Esophagus muscularis mucosa (tissue), 4 donors: ENCODE measurements around the gene NAAA. TPM values are rescaled to one million over a fixed set of nuclear protein-coding genes. Genes with fewer than 3 reads are reported as not detected.
"Not testable (repeated sequence)": the region's sequence is repeated elsewhere in the genome, so short reads cannot be mapped to it uniquely, and the experiment has no call there.

ENCODE experiments used
- DNase-seq: peaks from one replicate; pipeline ENCODE4 v3.0.0-alpha.2; 2017; ENCODE audit errors: extremely low spot score
- H3K27ac ChIP-seq, 4 donors: fragments of 200-600 bp; sonication (generic); replicated peaks in 1 of 4; 1 replicate in 3 of 4; 2 replicates in 1 of 4; pipeline ENCODE4 v1.5.1; 2016 to 2019; ENCODE audit warnings: mild to moderate bottlenecking in 1 of 4
- H3K27me3 ChIP-seq, 4 donors: fragments of 200-600 bp; sonication (generic); one replicate each; pipeline versions ENCODE4 v1.5.1 to v1.6.0; 2016 to 2019
- H3K36me3 ChIP-seq, 4 donors: fragments of 200-600 bp; sonication (generic); one replicate each; pipeline ENCODE4 v1.5.1; 2016 to 2019
- H3K4me1 ChIP-seq, 4 donors: fragments of 200-600 bp; sonication (generic); one replicate each; pipeline ENCODE4 v1.5.1; 2016 to 2019
- H3K4me3 ChIP-seq, 4 donors: fragments of 200-600 bp; sonication (generic); 1 replicate in 2 of 4; 2 replicates in 2 of 4; pipeline ENCODE4 v1.5.1; 2016 to 2019; ENCODE audit warnings: mild to moderate bottlenecking in 4 of 4, moderate library complexity in 1 of 4
- H3K9me3 ChIP-seq, 4 donors: fragments of 200-600 bp; sonication (generic); 1 replicate in 3 of 4; 2 replicates in 1 of 4; pipeline ENCODE4 v1.5.1; 2016 to 2019
- CTCF ChIP-seq, 3 experiments: fragments of 200-600 bp in 2 of 3; fragments of 450-650 bp in 1 of 3; sonication (generic) in 2 of 3; IDR thresholded peaks; one replicate each; pipeline ENCODE4 v1.5.1; 2017 to 2019; ENCODE audit warnings: antibody characterized with exemption in 3 of 3, mild to moderate bottlenecking in 2 of 3, moderate library complexity in 1 of 3
- EP300 ChIP-seq: sonication (generic); formaldehyde crosslinking; IDR thresholded peaks from one replicate; pipeline ENCODE4 v1.6.1; 2017; ENCODE audit warnings: antibody characterized with exemption
- POLR2A ChIP-seq: fragments of 450-650 bp; IDR thresholded peaks from one replicate; pipeline ENCODE4 v1.6.1; 2017; ENCODE audit warnings: antibody characterized with exemption, moderate library complexity, mild to moderate bottlenecking, low read depth
- POLR2AphosphoS5 ChIP-seq, 2 donors: sonication (generic); formaldehyde crosslinking; IDR thresholded peaks; one replicate each; pipeline ENCODE4 v1.6.1; 2017; ENCODE audit warnings: antibody characterized with exemption in 2 of 2
- WGBS: methylation state at CpG from one replicate; pipeline ENCODE4 v1.1.5; 2018; 5-methylcytosine and 5-hydroxymethylcytosine counted together
- intact Hi-C: fragments of 100-400 bp; cut with DNase I; formaldehyde crosslinking; loops from one replicate; pipeline ENCODE4 v1.15.1; 2023
- total RNA-seq, 4 donors: library from RNA; depleted of rRNA; stranded (reverse); fragments of >200 nt; gene quantifications; one replicate each; pipeline versions ENCODE4 v1.1.0 to v1.2.1, GENCODE V29; 2016

Gene NAAA
- total RNA-seq, 4 donors from 2014 or later, result 20.7 to 55.7 (median 26.6) TPM

DNA sequence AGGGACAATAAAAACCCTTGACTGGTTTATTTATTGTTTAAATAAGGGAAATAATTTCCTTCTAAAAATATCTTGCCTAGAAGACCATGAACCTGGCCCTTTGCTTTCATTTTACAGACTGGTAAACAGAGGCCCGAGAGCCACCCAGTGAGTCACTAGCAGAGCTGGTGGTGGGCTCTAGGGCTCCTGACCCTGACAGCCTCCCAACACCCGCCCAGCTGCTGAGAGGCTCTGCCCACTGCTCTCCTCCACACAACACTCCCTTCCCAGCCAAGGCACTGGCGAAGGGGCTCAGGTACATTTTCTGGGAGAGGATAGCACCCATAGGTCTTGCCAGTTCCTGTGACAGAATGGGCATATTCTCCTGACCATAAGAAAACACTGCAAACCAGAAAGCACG, 20.5 kb downstream of the NAAA start:
- TF ChIP-seq CTCF (IDR thresholded peaks at IDR 0.05), result no peak
- TF ChIP-seq EP300, result no peak
- Histone ChIP-seq H3K27ac (no peak overlapping the region), H3K9me3 (no peaks in the 10 kb centered on the region), H3K36me3 (peaks cover 8 to 76% (median 44%) of the 10 kb centered on the region in 4 donors), H3K4me1 (peaks cover 0 to 24% (median 19%) of the 10 kb centered on the region in 4 donors), H3K27me3 (no peaks in the 10 kb centered on the region), H3K4me3 (no peak overlapping the region)
- WGBS, result 99% methylated on average over 4 of the region's 4 CpGs
- DNase-seq, result no peak
- intact Hi-C loops, result no loop called here

DNA sequence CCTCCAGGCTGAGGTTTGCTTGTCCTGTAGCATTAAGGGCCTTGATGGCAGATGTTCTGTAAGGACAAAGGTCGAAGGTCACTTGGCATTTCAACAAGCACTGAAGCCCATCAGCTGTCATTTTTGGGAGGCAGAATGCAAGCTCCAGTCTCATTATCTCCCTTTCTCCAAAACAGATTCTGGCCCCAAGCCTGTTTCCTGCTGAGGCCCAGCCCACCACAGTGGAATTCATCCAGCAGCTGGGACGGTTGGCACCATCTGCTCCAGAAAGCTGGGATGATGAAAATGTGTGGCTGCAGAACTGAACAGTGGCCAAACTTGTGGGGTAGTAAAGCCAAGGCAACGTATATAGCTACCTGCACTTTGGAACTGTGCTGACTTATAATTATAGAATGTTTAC, 20.9 kb downstream of the NAAA start:
- peaks cover 0 to 27% (median 19%) of the 10 kb centered on the region in 4 donors for H3K4me1 ChIP-seq
- H3K9me3 ChIP-seq, result no peaks in the 10 kb centered on the region
- no peaks in the 10 kb centered on the region for H3K27me3 ChIP-seq
- TF ChIP-seq EP300 (no peak), POLR2A (no peak), POLR2AphosphoS5 (IDR thresholded peaks at IDR 0.05) (no peak)
- WGBS, result 41% methylated on average over 3 of the region's 3 CpGs
- DNase-seq, result no peak
- H3K4me3 ChIP-seq, result no peak overlapping the region
- no peak overlapping the region for H3K27ac ChIP-seq
- H3K36me3 ChIP-seq, result peaks cover 8 to 74% (median 40%) of the 10 kb centered on the region in 4 donors
- intact Hi-C loops, result no loop called here

GRCh38 chr4:75916091-75916661, 24.6 kb downstream of the NAAA start:
- Histone ChIP-seq H3K36me3 (peaks cover 5 to 47% (median 21%) of the 10 kb centered on the region in 4 donors), H3K4me1 (peaks cover 0 to 27% (median 19%) of the 10 kb centered on the region in 4 donors), H3K27me3 (no peaks in the 10 kb centered on the region), H3K27ac (peak overlapping the region; percentile 15 to 66 (median 46)), H3K9me3 (no peaks in the 10 kb centered on the region), H3K4me3 (no peak overlapping the region)
- no peak for DNase-seq
- intact Hi-C loops, result loop anchor here (2.0 kb wide), 1 partner anchor 25 kb away; the partner anchor contains the start of gene NAAA
- TF ChIP-seq CTCF (IDR thresholded peaks at IDR 0.05) (peak; percentile 64 to 91 (median 74)), EP300 (no peak), POLR2A (no peak), POLR2AphosphoS5 (IDR thresholded peaks at IDR 0.05) (no peak)
- 14% methylated on average over 1 of the region's 1 CpG for WGBS

- intact Hi-C loops, result no loop called here
- TF ChIP-seq CTCF (IDR thresholded peaks at IDR 0.05) (no peak), POLR2A (no peak), EP300 (no peak), POLR2AphosphoS5 (IDR thresholded peaks at IDR 0.05) (no peak)
- H3K36me3 ChIP-seq, result peaks cover 0 to 17% (median 5%) of the 10 kb centered on the region in 4 donors
- no peaks in the 10 kb centered on the region for H3K27me3 ChIP-seq
- no peak overlapping the region for H3K27ac ChIP-seq
- H3K4me3 ChIP-seq, result no peak overlapping the region
- H3K9me3 ChIP-seq, result no peaks in the 10 kb centered on the region
- 62% methylated on average over 6 of the region's 6 CpGs for WGBS
- DNase-seq, result no peak
- H3K4me1 ChIP-seq, result peaks cover 0 to 19% (median 15%) of the 10 kb centered on the region in 4 donors
Observed at GRCh38 chr4:75912968-75913367, 27.8 kb downstream of the NAAA start.

GRCh38 chr4:75910831-75911230, 30.0 kb downstream of the NAAA start:
- intact Hi-C loops, DNase-seq: not testable (repeated sequence)

GRCh38 chr4:75909405-75909804, 31.4 kb downstream of the NAAA start:
- Histone ChIP-seq H3K9me3 (no peaks in the 10 kb centered on the region), H3K27me3 (no peaks in the 10 kb centered on the region), H3K27ac (no peak overlapping the region), H3K4me1 (no peaks in the 10 kb centered on the region), H3K4me3 (no peak overlapping the region), H3K36me3 (peaks cover 0 to 6% (median 0%) of the 10 kb centered on the region in 4 donors)
- intact Hi-C loops, result no loop called here
- no peak for DNase-seq
- 91% methylated on average over 5 of the region's 5 CpGs for WGBS
- no peak for TF ChIP-seq EP300
- no peak for TF ChIP-seq POLR2A

More at GRCh38 chr4:75910831-75911230, 30.0 kb downstream of the NAAA start:
- not testable (repeated sequence) for H3K27me3 ChIP-seq, H3K36me3 ChIP-seq, H3K4me1 ChIP-seq, H3K27ac ChIP-seq, H3K4me3 ChIP-seq, H3K9me3 ChIP-seq
- WGBS, result 92% methylated on average over 6 of the region's 6 CpGs
